ENCODE results near the gene NTN3.
"Not testable (repeated sequence)": the region's sequence is repeated elsewhere in the genome, so short reads cannot be mapped to it uniquely, and the experiment has no call there.

NTN3 gene

DNA sequence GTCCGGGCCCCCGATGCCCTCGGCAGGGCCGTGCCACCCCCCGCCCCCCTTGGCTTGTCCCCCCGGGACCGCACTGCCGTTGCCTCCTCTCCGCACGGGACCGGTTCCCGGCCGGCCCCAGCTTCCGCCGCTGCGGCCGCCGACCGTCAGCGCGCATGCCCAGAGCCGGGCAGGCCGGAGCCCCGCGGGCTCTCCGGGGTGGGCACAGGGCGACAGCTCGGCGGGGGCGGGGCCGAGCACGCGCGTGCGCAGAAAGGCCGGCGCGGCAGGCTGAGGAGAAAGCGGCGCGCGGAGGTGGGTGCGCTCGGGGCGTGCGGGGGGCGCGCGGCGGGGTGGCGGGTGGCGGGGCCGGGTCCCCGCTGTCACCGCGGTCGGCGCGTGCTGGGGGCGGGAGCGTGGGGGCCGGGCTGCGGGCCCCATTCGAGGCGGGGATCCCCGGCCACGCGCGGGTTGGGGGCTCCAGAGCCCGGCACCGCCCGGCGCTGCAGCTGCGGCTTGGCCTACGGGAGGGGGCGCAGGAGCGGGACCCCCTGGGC is 3.8 kb downstream of the NTN3 start, which contains the start of gene TBC1D24:
TBC1D24 (plus strand) TSS at position 251 of the 536 bp plus-strand sequence. CDS start 21,022 bp downstream, outside the sequence.
- H3K4me3 ChIP-seq (ENCODE audit: low read depth, low read length), result peak within 1 kb of the TSS; percentile 84
- DNase-seq (ENCODE audit: low read depth), result peak; percentile 25

DNA sequence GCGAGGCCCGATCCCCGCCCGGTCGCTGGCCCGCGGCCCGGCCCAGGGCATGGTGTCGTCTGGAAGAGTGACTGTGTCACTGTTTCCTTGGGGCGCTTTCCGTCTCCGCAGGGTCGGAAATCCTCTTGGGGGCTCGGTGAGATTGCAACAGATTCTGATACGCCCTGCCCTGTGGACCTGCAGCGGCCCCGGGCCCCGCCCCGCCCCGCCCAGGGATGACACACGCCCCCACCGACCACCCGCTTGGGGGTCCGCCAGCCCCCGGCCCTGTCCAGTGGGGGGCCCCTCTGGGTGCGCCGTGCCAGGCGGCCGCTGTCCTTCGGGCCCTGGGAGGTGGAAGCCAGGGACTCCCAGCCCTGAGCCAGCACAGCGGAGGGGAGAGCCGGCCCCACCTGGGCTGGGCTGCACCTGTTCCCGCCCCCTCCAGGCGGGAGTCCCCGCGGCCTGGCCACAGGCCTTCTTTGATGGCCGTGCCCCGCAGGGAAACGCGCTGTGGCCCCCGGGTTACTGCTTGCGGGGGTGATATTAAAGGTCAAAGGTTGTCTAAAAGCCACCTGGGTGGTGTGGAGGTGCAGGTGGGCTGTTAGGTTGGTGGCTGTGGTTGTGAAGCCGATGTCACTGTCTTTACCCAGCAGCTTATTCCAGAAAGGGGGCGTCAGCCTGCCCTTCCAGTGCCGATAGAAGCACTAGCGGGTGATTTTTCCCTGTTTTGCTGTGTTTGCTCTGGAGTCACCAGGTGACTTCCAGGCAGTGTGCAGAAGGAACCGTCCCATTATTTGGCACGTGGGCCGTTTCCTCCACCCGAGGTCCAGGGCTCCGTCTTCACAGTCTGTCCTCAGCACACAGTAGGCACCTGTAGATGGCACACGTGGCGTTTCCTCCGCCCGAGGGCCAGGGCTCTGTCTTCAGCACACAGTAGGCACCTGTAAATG is 4.6 kb downstream of the NTN3 start:
- no peak for DNase-seq (ENCODE audit: low read depth)
- H3K4me3 ChIP-seq (ENCODE audit: low read depth, low read length), result peak overlapping the region; percentile 67

DNA sequence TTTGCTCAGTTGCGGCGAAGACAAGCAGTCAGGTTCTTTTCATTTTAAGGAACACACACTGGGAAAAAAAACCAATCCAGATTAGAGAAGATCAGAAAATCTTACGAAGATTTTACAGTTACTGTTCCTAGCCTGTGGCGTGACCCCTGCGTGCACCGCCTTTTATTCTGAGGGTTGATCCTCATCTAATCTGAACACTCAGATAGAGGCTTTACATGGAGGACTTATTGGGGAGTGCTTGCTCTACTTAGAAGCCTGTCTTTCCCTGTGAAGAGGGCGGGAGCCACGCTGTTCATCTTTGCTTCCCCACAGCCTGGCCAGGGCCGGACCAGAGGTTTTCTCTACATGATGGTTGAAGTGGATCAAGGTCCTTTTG is 5.2 kb downstream of the NTN3 start:
- no peak for DNase-seq (ENCODE audit: low read depth)
- no peak overlapping the region for H3K4me3 ChIP-seq (ENCODE audit: low read depth, low read length)

DNA sequence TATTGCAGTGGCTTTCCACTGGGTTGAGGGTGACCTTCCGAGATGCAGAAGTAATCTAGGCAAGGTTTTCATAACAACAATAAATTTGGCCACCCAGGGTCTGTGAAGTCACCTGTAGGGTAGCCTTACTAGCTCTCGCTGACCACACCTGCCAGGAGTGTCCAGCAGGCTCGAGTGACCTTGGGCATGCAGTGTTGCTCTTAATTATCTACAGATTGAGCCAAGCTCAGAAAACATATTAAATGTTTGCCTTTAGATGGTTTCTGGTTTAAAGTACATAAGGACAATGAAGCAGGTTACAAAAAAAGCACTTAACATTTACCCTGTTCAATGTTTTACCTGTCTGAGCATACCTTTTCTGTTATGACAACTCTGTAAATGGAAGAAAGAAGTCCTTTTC is 5.6 kb downstream of the NTN3 start:
- no peak for DNase-seq (ENCODE audit: low read depth)
- H3K4me3 ChIP-seq (ENCODE audit: low read depth, low read length), result no peak overlapping the region

DNA sequence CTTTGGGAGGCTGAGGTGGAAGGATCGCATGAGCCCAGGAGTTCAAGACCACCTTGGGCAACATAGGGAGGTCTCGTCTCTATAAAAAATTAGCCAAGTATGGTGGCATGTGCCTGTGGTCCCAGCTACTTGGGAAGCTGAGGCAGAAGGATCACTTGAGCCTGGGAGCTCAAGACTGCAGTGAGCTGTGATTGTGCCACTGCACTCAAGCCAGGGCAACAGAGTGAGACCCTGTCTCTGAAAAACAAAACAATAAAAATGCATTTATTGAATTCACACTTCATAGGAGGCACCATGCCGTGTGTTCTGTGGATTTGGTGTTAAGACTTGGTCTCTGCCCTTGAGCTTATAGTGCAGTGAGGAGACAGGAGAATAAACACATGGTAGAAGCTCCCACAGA is 6.2 kb downstream of the NTN3 start:
- DNase-seq (ENCODE audit: low read depth), result no peak
- H3K4me3 ChIP-seq (ENCODE audit: low read depth, low read length), result no peak overlapping the region

DNA sequence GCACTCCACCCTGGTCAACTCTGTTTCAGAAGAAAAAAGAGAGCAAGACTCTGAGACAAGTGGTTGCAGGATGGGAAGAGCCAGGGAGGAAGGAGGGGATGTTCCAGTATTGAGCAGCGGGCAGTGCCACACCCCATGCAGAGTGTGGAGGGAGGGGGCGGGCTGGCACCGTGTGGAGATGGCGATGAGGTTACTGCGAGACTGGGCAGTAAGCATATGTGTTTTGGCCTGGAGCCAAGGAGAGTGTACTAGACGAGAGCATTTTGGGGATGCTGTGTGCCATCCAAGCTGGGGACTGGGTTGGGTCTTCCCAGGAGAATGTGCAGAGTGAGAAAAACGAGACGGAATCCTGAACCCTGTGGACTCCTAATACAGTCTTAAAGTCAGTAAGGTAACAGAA is 7.2 kb downstream of the NTN3 start:
- DNase-seq (ENCODE audit: low read depth), result no peak

DNA sequence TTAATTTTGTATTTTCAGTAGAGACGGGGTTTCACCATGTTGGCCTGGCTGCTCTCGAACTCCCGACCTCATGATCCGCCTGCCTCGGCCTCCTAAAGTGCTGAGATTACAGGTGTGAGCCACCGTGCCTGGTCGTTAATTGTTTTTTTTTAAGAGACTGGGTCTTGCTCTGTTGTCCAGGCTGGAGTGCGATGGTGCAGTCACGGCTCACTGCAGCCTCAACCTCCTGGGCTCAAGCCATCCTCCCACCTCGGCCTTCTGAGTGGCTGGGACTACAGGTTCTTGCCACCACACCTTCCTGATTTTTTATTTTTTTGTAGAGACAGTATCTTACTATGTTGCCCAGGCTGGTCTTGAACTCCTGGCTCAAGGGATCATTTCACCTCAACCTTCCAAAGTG is 8.9 kb downstream of the NTN3 start:
- not testable (repeated sequence) for H3K4me3 ChIP-seq (ENCODE audit: low read depth, low read length); DNase-seq (ENCODE audit: low read depth)

More for the DNA sequence above, 7.2 kb downstream of the NTN3 start:
- no peak overlapping the region for H3K4me3 ChIP-seq (ENCODE audit: low read depth, low read length)

DNA sequence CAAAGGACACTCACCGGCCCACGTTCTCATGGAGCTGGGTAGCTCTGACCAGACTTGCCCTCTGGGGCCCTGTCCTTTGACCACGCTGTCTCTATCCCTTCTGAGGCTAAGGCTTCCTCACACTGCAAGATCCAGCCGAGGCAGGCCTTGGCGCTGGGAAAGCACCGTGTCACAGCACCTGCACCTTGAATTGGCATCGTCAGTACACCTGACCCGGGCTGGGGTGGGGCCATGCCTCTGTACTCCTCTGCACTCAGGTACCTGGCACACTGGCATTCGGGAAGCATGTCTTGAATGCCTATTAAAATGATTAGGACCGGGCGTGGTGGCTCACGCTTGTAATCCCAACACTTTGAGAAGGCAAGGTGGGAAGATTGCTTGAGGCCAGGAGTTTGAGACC is 9.9 kb downstream of the NTN3 start:
- no peak for DNase-seq (ENCODE audit: low read depth)
- H3K4me3 ChIP-seq (ENCODE audit: low read depth, low read length), result no peak overlapping the region

DNA sequence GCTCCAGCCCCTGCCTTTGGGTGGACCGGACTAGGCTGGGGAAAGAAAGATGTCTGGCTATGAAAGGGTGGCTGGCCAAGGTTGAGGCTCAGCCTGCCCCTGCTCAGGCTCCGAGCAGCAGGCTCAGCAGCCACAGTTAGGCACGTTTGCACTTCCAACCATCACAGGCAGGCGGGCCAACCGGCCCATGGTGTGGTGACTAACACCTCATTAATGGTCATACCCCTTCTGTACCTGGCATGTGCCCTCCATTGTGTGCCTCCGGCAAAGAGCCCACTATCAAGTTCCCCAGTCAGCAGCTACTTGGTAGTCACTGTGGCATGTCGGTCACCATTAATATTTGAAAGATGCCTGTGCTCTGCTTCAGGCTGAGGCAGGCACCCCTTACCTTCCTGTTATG is 10.6 kb downstream of the NTN3 start:
- H3K4me3 ChIP-seq (ENCODE audit: low read depth, low read length), result no peak overlapping the region
- DNase-seq (ENCODE audit: low read depth), result no peak

DNA sequence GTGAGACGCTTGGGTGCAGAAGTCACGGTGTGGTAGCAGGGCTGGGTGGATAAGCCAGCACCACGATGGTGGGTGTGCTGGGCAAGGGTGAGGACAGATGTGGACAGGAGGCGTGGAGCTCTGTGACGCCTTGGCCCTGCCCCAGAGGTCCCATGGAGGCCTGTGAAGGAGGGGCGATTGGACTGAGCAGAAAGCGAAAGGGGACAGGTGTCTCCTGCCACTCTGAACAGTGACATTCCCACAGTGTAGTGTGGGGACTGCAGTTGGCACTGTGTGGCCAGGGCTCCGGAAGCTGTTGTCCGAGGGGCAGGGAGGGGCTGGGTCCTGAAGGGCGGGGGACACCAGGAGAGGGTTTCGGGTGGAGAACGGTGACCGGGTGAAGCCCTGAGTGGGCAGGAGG is 11.2 kb downstream of the NTN3 start:
- H3K4me3 ChIP-seq (ENCODE audit: low read depth, low read length), result no peak overlapping the region
- no peak for DNase-seq (ENCODE audit: low read depth)

DNA sequence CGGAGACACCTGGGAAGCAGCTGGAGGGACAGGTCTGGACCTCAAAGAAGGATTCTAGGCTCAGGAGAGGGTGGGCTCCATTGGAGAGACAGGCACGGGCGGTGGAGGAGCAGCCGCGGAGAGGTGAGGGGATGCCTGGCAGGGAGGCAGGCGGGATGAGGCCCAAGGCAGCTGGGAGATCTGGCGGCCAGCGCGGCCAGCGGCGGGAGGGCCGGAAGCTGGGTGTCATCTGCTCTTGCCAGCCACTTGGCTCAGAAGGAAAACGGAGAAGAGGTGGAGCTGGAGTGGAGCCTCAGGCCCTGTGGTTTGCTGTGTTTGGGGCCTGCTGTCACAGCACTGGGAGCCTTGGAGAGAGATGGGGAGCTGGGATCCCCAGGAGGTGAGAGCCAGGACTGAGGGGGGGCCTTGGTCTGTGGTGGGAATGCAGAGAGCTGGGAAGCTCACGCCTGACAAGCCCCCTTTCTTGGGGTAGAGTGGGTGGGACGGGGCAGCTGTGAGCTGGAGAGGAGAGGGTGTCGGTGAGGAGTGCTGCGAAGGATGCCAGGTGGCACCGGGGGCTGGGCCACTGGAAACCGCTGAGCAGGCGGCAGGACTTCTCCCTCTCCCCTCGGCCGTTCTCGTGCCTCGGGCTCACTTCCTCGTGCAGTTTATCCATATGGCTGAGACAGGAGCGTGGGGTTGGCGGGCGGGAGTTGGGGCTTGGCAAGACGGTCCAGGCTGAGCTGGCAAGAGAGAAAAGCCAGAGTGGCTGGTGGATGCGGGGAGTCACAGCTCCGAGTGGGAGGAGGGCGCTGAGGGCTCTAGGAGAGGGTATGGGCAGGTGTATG is 11.8 kb downstream of the NTN3 start:
- H3K4me3 ChIP-seq (ENCODE audit: low read depth, low read length), result peak overlapping the region; percentile 7
- DNase-seq (ENCODE audit: low read depth), result peak; percentile 31

DNA sequence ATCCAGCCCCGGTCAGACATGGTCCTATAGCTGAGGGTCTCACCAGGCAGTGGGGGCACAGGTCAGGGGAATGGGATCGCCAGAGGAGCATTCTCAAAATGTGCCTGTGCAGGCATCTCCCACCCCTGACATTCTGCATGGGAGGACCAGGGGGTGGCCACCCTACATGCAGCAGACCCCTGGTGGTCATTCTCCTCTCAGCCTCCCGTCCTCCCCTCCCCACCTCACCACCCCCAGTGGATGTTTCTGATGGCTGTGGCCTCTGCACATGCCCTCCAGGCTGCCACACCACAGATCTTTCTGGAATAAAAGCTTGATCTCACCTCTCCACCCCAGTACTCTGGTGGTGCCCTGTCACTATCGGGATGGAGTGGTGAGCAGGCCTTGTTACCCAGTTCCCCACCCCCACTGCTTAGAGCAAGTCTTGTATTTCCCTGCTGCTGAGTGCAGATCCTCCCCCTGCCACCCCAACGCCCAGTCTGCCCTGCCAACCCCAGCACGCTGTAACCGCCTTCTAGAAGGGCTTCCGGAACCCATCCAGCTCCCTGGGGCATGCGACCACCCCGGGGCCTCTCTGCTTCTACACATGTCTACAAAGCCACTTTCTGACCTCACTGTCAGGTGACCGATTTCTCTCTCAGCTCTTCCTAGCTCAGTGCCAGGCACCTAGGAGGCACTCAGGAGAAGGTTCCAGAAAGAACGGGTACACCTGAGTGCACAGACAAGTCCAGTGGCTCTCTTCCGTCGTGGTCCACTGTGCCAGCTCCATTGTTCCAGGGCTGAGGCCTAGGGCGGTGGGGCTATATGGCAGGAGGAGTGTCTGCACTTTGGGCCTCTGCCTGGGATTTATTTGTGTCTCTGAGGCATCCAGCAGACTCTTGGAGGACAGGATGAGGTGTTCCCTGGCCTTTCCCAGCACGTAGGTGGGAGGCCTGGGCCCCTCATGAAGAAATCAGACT is 13.1 kb downstream of the NTN3 start:
- DNase-seq (ENCODE audit: low read depth), result no peak
- H3K4me3 ChIP-seq (ENCODE audit: low read depth, low read length), result no peak overlapping the region

DNA sequence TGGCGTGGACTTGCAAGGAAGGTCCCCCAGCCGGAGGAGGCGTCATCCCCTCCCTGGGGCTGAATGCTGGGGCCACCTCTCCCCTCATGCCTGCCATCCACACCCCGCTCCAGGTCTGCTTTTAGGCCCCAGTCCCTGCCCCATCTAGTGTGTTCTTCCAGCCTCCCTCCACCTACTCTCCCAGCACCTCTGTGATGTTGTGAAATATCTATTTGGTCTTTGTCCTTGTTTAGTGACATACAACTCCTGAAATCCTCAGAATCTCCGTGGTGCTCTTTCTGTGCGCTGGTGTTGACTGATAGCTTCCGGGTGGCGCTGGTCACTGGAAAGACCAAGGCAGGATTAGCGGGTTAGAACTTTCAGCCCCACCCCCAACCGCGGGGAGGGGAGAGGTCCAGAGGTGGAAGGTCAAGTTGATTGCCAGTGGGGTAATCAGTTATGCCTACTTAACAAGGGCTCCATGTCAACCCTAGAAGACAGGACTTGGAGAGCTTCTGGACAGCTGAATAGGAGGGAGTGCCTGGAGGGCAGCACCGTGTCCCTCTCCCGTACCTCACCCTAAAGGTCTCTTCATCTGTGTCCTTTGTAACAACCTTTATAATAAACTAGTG is 13.9 kb downstream of the NTN3 start:
- no peak overlapping the region for H3K4me3 ChIP-seq (ENCODE audit: low read depth, low read length)
- DNase-seq (ENCODE audit: low read depth), result no peak

DNA sequence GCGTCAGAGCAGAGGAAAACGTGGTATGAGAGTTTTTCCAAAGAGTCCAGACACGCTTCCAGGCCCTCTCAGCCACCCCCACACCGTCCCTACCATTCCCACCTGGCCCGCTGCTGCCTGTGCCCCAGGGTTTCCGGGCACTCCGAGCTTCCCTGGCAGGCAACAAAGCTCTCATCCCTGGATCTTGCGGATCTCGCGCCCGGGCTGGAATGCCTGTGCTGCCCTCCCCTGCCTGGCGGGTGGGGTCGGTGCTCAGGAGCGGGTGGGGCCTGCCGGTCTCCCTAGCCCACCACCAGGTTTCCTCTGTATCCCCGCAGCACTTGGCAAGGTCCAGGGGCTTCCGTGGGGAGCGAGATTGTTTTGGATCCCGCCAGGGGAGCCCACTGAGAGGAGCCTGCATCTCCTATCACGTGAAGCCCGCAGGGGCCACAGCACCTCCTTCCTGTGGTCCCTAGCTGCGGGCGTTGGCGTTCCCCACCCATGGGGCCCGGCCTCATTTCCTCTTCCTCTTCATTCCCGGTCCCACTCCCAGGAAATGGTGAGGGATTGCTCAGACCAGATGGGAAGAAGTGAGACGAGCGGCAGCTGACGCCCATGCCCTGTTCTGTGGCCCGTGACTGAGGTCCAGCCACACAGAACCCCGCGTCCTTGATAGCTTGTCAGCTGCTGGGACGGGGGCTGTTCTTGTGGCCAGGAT is 14.9 kb downstream of the NTN3 start:
- DNase-seq (ENCODE audit: low read depth), result no peak
- H3K4me3 ChIP-seq (ENCODE audit: low read depth, low read length), result no peak overlapping the region

DNA sequence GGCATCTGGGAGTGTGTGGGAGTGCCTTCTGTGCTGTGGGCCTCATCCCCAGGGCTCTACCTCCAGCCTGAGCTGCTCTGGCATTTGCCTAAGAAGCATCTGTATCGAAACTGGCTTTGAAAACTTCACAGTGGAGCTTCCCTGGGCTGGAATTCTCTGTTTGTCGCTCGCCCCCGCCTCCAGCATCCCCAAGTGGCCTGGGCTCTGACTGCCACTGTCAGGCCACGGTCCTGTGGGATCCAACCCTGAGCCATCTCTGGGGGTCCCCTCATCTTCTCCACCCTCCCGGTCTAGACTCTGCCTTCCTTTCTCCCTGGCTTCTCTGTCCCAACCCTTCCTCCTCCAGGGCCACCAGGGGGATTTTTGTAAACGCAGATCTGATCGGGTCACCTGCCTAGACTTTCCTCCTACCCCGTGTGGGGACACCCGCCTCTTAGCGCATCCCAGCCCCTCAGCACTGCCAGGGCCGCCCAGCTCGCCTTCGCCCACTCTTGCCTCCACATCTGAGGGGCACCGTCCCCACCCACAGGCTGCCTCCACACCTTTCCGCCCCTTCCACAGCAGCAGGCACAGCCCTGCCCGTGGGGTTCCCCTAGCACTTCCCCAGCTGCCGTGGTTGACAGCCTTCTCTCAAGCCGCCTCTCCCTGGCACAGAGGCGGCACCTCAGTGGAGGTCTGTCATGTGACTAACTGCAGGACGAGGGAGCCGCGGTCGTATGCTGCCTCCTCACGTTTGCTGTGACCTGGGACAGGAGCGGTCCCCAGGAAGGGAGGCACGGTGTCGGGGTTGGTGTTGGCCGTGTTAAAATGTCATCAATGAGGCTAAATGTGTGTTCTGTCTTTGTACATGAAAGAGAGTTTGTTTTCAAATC is 15.8 kb downstream of the NTN3 start:
- no peak for DNase-seq (ENCODE audit: low read depth)
- H3K4me3 ChIP-seq (ENCODE audit: low read depth, low read length), result no peak overlapping the region

DNA sequence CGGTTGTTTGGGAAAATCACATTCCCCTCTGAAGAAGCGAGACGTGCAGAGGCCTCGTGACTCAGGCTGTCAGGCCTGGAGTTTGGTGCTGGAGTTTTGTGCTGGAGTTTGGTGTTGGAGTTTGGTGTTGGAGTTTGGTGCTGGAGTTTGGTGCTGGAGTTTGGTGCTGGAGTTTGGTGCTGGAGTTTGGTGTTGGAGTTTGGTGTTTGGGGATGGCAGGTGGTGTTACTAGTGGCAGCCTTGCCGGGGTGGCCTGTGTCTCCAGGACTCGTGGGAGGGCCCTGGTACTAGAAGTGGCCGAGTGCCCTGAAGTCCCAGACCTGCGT is 16.4 kb downstream of the NTN3 start:
- DNase-seq (ENCODE audit: low read depth), result no peak
- H3K4me3 ChIP-seq (ENCODE audit: low read depth, low read length), result no peak overlapping the region

DNA sequence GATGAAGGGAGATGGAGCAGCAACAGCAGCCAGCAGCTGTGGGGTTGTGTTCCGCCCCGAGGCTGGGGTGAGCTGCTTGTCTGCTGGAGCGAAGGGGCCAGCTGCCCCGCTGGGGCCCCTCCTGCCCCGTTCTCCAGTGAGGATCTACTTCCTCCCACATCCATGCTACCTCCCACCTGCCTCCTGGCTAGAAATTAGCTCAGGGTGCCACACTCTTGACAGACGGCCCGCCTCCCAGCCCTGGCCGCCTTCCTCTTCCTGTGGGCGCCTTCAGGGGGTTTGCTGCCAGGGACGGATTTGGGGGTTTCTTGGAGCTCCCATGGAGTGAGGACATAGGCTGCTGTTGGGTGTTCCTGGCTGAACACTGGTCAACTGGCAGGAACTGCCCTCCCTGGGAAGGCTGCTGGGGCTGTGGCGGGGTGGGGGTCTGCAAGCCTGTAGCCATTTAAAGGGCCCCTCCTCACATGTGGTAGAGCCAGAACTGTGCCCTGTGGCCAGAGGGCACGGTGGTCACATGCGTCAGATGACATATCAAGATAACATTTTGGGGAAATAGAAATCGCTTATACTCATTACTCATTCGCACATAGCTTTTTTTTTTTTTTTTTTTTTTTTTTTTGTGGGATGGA is 16.9 kb downstream of the NTN3 start:
- DNase-seq (ENCODE audit: low read depth), result no peak
- no peak overlapping the region for H3K4me3 ChIP-seq (ENCODE audit: low read depth, low read length)
